Stimulated activated CD4-positive, alpha-beta T cell treated with anti-CD3 and anti-CD28 coated beads, Interleukin-1b, Interleukin-23, amount 100 ng/mL, for 4 hours (primary cell): ENCODE data around the gene MRPL53.
"Not testable (repeated sequence)": the region's sequence is repeated elsewhere in the genome, so short reads cannot be mapped to it uniquely, and the experiment has no call there.

Source experiments
- DNase-seq, 2 donors: peaks; one replicate each; pipeline ENCODE4 v3.0.0-alpha.2; 2020; ENCODE audit warnings: low read depth in 2 of 2

The MRPL53 gene

DNA sequence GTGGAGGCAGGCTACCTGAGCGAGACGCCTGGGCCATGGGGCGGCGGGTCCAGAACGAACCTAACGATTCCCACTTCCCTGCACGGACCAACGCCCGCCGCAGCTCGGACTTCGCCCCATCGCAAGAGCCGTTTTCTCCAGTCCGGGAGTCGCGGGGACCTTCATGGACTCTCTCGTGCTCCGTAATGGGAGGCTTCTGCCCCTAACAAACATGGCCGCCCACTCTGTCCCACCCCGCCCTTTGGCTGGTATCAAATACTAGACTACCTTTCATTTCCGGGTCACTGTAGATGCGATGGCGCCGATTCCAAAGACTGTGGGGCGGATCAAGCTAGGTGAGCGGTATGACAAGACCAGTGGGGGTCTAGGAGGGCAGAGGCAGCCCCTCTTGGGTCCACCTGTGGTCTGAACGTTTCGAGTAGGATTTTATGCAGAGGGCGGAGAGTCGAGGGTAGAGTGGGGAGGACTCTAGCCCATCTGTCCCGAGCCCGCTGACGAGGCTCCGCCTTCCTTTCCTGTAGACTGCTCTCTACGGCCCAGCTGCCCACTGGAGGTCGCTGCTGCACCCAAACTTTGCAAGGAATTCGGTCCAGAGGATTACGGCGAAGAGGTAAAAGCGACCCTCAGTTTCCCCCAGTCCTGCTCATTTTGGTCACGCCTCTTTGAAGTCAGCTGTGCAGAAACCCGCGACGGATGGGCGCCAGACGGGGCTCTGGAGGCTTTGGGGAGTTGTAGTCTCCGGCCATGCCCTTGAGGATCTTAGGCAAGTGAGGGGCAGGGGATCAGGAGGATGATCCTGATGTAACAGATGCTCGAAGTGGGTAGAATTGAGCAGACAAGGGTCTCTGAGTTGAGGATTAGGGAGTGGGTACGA, 10.6 kb upstream of the MRPL53 start, which contains the start of the genes CCDC142 and TTC31:
Gene CCDC142 (minus strand): TSS at position 198 of the 874 bp plus-strand sequence. CDS start 161 bp downstream, at position 37.
Gene TTC31 (plus strand): TSS at position 281 of the 874 bp plus-strand sequence. CDS start 15 bp downstream, at position 296.
- DNase-seq, result peak; percentile 85 to 86

DNA sequence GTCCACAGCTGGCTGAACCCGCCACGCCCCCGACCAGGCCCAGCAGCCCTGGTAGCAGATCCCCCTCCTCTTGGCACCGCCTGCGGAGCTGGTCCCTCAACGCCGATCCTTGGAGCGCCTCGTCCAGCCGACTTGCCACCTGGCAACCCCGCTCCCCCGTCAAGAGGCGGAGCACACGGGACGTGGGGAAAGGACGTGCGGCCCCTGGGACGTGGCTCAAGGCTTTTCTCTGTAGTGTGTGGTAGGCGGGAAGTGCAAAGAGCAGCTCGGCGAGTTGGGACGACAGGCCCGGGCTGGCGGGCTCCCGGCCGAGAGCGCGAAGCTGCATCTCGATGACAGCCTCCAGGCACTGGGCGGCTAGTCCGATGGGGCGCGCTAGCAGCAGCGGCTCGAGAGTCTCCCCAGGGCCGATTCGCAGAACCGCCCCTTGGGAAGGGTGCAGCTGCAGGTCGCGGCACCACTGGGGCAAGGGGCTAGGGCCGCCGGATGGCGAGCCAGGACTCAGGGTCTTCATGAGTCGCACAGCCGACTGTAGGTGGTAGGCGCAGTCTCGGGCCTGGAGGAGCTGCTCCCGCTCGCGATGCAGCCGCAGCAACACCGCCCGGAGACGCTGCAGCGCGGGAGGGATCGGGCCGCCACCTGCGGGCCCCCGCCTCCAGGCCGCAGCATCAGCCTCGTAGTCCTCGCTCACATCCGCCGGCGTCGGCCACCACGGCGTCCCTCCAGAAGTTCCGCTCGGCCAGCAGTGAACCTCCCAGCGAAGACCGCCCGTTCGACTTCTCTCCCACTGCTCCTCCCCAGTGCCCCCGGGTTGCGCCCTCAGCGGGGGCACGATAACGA, 9.7 kb upstream of the MRPL53 start:
- DNase-seq, result no peak

DNA sequence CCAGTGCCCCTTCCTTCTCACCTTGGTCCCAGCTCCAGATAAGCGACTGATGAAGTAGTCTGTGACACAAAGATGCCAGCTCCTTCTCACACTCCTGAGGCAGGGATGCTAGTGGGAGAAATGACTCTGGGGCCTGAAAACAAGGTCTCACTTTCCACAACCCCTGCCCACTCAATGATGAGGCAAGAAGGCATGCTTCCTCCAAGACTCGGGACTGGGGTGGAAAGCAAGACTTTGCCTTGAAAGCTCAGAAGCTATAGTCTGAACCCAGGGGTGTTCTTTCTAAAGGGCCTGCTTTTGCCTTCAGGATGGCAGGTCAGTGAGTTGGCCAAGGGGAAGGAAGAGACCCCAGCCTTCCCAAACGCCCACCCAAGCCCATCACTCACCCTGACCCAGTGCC, 9.0 kb upstream of the MRPL53 start:
- no peak for DNase-seq

DNA sequence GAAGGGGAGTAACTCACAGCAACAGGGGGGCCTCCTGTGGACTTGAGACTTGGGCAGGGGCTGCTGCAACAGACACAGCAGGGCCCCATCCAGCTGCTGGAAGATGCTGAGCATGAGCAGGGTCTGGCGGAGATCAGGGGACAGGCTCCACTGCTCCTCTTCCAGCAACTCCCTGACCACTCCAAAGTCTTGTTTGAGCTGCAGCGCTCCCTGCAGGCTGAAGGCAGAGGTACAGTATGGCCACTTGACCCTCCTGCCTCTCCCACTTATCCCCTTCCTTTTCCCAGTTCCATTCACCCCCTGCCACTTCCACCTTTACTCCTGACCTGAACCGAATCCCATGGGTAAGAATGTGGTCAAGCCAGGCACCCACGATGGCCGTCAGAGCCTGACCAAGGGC, 2.4 kb upstream of the MRPL53 start:
- DNase-seq, result no peak

DNA sequence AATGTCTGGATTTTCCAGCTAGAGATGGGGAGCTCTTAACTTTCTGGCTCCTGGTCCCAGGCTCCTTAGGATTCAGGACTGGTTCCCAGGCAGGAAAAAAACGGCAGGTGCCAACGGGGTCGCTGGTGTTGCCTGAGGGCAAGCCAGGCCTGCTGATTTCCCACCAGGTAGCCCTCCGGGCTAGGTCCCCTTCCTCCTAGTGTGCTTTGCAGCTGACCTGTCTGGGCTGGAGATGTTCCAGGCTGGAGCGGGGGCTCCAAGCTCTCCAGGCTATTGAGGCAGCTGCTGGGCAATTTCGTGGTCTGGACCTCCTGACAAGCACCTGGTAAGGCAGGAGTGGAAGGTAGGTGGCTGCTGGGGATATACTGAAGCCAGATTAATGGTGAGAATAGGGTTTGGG, 2.0 kb upstream of the MRPL53 start:
- no peak for DNase-seq

DNA sequence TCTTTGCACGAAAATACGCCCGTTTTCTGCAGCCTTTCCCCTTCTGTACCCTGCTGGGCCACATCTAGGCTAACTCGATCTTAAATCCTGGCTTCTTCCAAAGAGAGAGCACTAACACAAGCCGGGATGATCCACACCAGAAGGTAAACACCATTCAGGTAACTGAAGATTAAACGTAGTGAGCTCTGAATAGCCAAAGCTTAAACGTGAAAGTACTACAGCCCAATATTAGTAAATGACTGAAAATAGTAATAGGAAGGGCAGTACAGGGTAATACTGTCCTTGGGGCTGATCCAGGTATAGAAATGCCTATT, 422 bp upstream of the MRPL53 start:
- no peak for DNase-seq

DNA sequence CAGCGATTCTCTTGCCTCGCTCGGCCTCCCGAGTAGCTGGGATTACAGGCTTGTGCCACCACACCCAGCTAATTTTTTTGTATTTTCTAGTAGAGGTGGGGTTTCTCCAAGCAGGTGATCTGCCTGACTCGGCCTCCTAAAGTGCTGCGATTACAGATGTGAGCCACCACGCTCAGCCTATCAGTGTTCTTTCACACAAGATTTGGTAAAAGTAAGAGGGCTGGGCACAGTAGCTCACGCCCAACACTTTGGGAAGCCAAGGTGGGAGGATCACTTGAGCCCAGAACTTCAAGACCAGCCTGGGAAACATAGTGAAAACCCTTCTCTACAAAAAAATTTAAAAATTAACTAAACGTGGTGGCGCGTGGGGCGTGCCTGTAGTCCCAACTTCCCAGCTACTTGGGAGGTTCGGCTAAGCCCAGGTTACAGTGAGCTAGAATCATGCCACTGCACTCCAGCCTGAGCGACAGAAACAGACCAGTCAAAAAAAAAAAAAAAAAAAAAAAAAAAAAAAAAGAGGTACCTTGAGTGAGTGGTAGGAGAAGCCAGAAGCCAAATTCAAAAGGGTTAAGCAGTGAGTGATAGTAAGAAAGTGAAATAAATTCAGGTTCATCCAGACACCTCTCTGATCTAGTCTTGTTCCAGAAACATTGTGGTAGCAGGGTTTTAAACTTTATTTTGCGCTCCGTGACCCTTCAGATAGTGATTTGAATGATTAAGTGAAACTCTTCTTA, 981 bp downstream of the MRPL53 start:
- DNase-seq, result no peak

DNA sequence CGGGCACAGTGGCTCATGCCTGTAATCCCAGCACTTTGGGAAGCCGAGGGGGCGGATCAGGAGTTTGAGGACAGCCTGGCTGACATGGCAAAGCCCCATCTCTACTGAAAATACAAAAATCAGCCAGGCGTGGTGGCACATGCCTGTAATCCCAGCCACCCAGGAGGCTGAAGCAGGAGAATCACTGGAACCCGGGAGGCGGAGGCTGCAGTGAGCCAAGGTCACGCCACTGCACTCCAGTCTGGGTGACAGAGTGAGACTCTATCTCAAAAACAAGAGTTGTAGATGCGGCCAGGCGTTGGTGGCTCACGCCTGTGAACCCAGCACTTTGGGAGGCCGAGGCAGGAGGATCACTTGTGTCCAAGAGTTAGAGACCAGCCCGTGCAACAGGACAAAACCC, 1.7 kb downstream of the MRPL53 start:
- DNase-seq, result not testable (repeated sequence)

DNA sequence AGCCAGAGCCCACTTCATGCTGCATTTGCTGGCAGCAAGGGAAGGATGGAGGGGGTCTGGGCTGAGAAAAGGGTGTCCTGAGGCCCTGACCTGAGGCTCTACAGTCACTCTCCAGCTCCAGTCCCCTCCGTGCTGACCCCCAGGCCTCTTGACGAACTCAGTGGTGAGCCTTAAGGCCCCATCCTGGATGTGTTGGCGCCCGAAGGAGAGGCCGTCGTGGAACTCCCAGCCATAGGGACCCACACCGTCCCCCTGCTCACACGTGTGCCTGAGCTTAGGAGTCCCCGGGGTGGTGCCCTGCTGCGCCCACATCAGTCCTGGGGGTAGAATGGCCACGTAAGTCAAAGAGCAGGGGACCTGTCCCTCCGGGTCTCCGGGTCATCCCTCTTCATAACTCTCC, 8.1 kb downstream of the MRPL53 start:
- DNase-seq, result no peak

DNA sequence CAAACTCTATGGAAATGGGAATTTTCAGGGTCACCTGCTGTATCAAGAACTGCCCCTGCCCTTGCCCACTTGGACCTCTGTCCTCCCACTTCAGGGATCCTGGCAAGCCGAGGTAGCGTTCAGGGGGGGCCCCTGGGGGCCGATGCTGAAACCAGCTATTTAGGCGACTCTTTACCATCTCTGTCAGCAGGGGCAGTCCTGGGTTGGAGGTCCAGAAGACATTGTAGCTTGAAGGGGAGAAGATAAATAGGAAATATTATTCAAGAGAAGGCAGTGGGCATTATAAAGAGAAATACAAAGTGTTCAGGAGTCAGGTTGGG, 9.7 kb downstream of the MRPL53 start:
- DNase-seq, result no peak

DNA sequence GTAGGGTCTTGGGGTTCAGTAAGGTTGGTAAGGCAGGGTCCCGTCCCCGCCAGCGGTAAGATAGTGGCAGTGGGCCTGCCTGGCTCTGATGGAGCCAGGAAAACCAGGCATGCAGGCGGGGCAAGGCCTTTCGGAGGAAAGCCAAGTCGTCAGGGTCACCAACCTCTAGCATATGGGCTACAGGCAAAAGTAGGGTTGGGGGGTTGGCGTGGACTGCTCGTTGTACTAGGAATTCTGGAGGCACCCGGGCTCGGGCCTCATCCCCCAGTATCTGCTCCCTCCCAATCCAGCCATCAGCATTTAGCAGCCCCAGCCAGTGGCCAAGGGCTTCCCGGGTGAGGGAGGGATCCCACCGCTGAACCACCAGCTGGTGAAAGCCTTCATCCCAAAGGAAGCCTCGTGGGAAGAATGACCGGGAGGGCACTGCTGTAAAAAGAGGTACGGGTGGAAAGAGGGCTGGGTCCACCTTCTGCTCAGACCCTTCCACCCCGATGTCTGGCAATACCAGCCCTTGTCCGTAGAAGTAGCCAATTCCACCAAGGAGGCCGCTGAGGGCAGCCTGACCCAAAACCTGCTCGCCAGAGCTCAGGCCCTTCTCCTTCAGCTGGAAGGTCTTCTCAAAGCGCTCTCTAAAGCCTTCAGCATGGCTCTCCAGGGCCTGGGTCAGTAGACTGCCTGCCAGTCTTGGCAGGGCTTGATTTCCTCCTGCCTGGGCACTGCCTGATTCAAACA, 10.3 kb downstream of the MRPL53 start:
- DNase-seq, result no peak

DNA sequence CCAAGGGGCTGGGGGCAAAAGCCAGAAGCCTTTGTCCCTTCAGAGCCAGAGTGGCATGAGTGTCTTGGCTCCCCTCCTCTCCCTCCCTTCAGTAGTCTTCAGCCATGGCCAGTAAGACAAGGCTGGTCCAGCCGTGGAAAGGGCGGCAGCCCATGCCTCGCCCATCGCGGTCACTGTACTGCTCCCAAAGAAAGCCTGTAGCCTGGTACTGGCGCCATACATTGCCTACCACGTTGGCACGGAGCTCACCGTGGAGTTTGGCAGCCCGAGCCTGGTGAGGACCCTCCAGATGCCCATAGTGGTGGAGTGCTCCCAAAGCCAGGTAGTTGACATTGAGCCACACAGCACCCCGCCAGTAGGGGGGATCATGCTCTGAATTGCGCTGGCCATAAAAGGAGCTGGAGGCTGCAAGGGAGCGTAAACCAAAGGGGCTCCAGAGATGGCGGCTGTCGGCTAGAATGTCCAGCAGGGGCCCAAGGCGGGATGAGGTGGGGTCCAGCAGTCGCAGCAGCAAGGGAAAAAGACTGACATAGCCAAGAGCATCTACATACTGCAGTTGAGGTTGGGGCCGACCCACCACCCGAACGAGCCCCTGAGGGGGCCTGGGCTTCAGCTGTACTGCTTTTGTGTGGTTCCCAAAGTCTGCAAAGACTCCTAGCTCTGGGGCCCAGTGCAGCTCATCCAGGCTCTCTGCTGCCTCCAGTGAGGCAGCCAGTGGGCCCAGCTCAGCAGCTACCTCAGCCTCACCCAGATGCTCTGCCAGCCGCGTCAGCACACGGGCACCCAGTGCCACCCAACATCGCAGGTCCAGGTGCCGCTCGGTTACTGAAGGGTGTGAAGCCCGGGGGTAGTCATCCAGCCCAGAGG, 11.1 kb downstream of the MRPL53 start:
- DNase-seq, result no peak

DNA sequence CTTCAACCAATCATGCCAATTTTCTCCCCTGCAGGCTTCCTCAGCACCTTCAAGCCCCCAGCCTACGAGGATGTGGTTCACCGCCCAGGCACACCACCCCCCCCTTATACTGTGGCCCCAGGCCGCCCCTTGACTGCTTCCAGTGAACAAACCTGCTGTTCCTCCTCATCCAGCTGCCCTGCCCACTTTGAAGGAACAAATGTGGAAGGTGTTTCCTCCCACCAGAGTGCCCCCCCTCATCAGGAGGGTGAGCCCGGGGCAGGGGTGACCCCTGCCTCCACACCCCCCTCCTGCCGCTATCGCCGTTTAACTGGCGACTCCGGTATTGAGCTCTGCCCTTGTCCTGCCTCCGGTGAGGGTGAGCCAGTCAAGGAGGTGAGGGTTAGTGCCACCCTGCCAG, 12.3 kb downstream of the MRPL53 start:
- DNase-seq, result not testable (repeated sequence)

DNA sequence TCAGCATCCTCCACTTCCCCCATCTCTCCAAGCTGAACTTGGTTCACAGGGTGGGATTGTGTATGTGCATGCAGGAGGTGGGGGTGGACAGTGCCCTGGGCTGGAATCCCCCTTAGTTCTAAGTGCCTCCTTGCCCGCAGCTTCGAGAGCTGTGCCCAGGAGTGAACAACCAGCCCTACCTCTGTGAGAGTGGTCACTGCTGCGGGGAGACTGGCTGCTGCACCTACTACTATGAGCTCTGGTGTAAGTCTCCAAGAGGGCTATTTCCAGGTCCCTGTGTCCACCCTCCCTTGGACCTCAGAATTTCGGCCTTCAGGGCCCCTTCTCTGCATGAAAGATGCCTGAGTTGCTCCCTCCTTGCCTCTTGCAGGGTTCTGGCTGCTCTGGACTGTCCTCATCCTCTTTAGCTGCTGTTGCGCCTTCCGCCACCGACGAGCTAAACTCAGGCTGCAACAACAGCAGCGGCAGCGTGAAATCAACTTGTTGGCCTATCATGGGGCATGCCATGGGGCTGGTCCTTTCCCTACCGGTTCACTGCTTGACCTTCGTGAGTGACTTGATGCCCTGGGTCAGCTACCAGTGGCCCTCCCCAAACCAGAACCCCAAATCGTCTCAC, 12.9 kb downstream of the MRPL53 start:
- DNase-seq, result not testable (repeated sequence)

DNA sequence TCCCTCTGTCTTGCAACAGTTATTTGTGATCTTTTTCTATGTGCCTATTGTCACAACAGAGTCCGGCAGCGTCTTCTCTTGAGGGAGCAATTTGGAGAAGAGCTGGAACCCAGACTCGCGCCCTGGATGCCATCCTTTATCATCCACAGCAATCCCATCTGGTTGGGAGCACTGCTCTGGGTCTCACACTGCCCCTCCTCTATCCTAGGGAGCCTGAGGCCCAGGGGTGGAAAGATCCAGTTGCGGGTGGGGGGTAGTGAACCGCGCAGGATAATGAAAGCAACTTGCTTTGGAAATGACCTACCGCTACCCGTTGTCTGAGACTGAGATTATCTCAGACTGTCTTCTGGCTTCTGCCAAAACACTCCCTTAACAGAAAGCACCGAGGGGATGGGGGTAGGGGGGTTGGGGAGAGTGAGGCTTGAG, 13.5 kb downstream of the MRPL53 start:
- no peak for DNase-seq

DNA sequence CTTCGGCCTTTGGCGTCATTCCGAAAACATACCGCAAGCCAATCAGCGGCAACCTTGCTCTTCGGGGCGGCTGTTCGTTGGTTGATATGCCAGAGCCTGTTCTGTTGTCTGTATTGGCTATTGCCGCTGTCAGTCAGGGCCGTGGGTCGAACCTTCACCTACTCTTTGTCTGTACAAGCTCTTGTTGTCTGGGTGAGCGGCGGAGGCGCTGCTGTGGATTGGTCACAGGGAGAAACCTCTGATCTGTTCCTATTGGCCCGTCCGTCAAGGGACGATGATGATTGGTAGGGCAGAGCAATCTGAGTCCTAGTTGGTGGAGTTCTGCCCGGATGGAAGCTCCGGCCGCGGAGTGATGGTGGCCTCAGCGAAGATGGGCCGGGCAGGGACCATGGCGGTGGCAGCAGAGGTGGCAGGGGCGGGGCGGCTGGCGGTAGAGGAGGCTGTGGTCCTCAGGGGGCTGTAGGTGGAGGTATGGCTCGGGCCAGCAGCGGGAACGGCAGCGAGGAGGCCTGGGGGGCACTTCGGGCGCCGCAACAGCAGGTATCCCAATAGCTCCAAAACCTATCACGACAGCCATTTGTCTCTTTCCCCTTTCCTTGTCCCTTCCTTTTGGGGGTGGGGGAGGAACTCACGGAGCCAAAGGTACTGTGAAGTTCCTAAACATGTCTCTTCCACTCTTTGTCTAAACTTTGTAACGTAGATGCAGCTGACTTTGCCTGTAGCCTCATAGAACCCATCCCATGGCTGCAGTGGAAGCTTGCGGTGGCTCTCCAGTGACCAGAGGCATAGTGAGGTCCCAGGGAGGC, 14.1 kb downstream of the MRPL53 start, which contains the start of gene WBP1:
Gene WBP1 (plus strand): TSS at position 307 of the 806 bp plus-strand sequence. CDS start 165 bp downstream, at position 472.
- DNase-seq, result peak; percentile 92 to 98

DNA sequence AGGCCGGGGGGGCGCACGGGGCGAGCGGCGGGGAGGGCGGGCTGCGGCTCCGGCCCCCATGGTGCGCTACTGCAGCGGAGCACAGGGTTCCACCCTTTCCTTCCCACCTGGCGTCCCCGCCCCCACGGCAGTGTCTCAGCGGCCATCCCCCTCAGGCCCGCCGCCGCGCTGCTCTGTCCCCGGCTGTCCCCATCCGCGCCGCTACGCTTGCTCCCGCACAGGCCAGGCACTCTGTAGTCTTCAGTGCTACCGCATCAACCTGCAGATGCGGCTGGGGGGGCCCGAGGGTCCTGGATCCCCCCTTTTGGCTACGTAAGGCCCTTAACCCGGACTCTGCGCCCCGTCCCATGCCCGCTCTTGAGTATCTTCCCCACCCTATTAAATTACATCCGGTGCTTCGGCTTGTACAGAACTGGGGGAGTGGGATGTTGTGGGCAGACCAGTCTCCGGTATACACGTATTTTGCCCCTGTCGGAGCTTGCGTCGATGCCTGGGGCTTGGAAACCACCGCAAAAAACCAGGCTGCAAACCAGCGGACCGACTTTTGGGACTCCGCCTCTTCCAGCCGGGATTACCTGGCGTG, 14.8 kb downstream of the MRPL53 start:
- peak; percentile 64 to 81 for DNase-seq

DNA sequence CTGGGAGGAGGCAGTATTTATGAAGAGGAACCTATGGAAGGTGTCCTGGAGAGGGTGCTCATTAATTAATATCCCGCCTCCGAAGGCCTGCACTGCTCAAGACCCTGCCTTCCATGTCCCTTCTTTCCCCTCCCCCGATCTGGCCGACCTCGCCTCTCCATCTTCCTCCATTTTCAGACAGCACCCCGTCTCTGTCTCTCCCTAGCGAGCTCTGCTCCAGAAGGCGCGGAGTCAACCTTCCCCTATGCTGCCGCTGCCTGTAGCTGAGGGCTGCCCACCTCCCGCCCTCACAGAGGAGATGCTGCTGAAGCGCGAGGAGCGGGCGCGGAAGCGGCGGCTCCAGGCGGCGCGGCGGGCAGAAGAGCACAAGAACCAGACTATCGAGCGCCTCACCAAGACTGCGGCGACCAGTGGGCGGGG, 15.3 kb downstream of the MRPL53 start:
- DNase-seq, result no peak
